ENCODE measurements around the gene ANAPC7. TPM values are rescaled to one million over a fixed set of nuclear protein-coding genes. Genes with fewer than 3 reads are reported as not detected.

ANAPC7 gene
- total and polyA plus RNA-seq, 9 of the 15 experiments (the other 6 are each of a cell fraction or from before 2014, with no cell fraction given), result 46.7 to 158 (median 109) TPM

GRCh38 chr12:110338754-110339153 is 64.8 kb downstream of the ANAPC7 start (continued):
- no peak for TF ChIP-seq CREB3L1 (IDR thresholded peaks at IDR 0.05; ENCODE audit: borderline replicate concordance, low read depth)
- TF ChIP-seq HDGF (IDR thresholded peaks at IDR 0.05), result no peak
- TF ChIP-seq, protein P1, sequence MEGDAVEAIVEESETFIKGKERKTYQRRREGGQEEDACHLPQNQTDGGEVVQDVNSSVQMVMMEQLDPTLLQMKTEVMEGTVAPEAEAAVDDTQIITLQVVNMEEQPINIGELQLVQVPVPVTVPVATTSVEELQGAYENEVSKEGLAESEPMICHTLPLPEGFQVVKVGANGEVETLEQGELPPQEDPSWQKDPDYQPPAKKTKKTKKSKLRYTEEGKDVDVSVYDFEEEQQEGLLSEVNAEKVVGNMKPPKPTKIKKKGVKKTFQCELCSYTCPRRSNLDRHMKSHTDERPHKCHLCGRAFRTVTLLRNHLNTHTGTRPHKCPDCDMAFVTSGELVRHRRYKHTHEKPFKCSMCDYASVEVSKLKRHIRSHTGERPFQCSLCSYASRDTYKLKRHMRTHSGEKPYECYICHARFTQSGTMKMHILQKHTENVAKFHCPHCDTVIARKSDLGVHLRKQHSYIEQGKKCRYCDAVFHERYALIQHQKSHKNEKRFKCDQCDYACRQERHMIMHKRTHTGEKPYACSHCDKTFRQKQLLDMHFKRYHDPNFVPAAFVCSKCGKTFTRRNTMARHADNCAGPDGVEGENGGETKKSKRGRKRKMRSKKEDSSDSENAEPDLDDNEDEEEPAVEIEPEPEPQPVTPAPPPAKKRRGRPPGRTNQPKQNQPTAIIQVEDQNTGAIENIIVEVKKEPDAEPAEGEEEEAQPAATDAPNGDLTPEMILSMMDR (IDR thresholded peaks at IDR 0.05 in 2 of 3, conservative IDR thresholded peaks at IDR 0.05 in 1 of 3; ENCODE audit: insufficient read depth in 2 of 3, low read depth in 1 of 3, low read length in 3 of 3), result peak; percentile 42 to 51 (median 45); a peak in 5 of 6 replicates
- no peak for TF ChIP-seq EWSR1 (IDR thresholded peaks at IDR 0.05; ENCODE audit: borderline replicate concordance, low read depth, partially characterized antibody)

DNA sequence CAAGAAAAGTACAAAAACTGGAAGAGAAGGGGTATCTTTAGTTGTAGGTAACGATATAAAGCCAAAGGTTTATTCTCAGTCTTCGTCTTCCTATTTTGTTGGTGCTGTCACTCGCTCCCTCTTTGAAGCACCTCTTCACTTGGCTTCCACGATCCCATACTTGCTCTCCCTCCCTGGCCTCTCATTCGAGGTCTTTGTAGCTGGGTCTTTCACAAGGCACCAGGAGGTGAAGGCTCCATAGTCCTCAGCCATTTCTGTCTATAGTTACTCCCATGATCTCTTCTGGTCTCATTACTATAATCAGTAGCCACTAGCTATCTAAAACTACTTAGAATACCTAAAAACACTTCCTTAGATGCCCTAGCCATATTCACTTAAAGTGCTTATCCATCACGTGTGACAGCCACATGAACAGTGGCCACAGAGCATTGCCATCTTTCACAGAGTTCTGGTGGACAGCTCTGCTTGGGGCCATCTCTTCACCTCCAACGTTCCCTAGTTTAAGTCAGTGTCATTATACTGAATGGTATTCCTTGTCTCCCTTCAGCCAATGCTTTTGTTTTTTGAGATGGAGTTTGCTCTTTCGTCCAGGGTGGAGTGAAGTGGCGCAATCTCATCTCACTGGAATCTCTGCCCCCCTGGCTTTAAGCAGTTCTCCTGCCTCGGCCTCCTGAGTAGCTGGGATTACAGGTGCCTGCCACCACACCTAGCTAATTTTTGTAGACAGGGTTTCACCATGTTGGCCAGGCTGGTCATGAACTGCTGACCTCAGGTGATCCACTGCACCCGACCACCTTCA is 65.4 kb downstream of the ANAPC7 start:
- Histone ChIP-seq H3K27me3 (ENCODE audit: control insufficient read depth in 2 of 2, insufficient read depth in 2 of 2, low read length in 2 of 2) (no peaks in the 10 kb centered on the region), H3K27ac (ENCODE audit: extremely low read depth, low read depth, low read length) (no peak overlapping the region), H4K20me1 (replicated peaks; ENCODE audit: control insufficient read depth, insufficient read depth, low read length) (0 out of 2 replicates have a peak, but pooled peaks cover 3% of the 10 kb centered on the region), H3K9me1 (ENCODE audit: control insufficient read depth, insufficient read depth, low read length) (peaks cover 6% of the 10 kb centered on the region), H3K4me3 (no peak overlapping the region), H2AFZ (ENCODE audit: low read depth, low read length) (no peak overlapping the region), H3K79me2 (ENCODE audit: control insufficient read depth, insufficient read depth, low read length) (no peaks in the 10 kb centered on the region), H3K9me3 (replicated peaks; ENCODE audit: control insufficient read depth, insufficient read depth, low read depth, low read length) (no peaks in the 10 kb centered on the region), H3K4me2 (ENCODE audit: insufficient read depth, low read length) (no peak overlapping the region), H3K36me3 (ENCODE audit: control insufficient read depth, insufficient read depth, low read length) (peaks cover 99% of the 10 kb centered on the region), H3K9ac (ENCODE audit: insufficient read depth in 1 of 2, low read depth in 2 of 2, low read length in 2 of 2) (no peak overlapping the region), H3K4me1 (replicated peaks in 1 of 2; ENCODE audit: control insufficient read depth in 2 of 2, insufficient read depth in 2 of 2, low read length in 2 of 2) (no peaks in the 10 kb centered on the region)
- in situ Hi-C loops (cut with MboI), result no loop called here
- FAIRE-seq (no peak), ATAC-seq (no peak), DNase-seq (ENCODE audit: extremely low read depth in 1 of 4, low spot score in 3 of 4) (peak in 1 of 4 experiments; percentile 3)
- intact Hi-C loops (cut with micrococcal nuclease), result no loop called here
- no TSS peak for BruUV-seq (replicated peaks)
- CTCF ChIA-PET (ENCODE audit: low intra/inter-chr PET ratio), result interaction anchor here (0.6 kb wide), 1 partner anchor 531 kb away, joined by 4 read pairs; no protein-coding TSS in a partner anchor
- POLR2A ChIA-PET, result interaction anchor here (2.8 kb wide), 1 partner anchor 11 kb away, joined by 18 read pairs; no protein-coding TSS in a partner anchor
- WGBS (ENCODE audit: insufficient coverage, low coverage, missing lambda C conversion rate), result 95% methylated on average over 11 of the region's 11 CpGs
- TF ChIP-seq NR2C1 (IDR thresholded peaks at IDR 0.05) (no peak), NR2C1 (tag; IDR thresholded peaks at IDR 0.05) (no peak), ATF4 (CRISPR knock-in tag; IDR thresholded peaks at IDR 0.05) (no peak), ZNF436 (CRISPR knock-in tag; IDR thresholded peaks at IDR 0.05) (no peak), NFIX (CRISPR knock-in tag; IDR thresholded peaks at IDR 0.05; ENCODE audit: low read depth) (no peak), RBBP5 (IDR thresholded peaks at IDR 0.05; ENCODE audit: borderline replicate concordance, insufficient read depth, low read length, poor library complexity, severe bottlenecking) (no peak), ZNF282 (CRISPR knock-in tag; IDR thresholded peaks at IDR 0.05) (no peak), KHSRP (IDR thresholded peaks at IDR 0.05) (no peak)
- TF ChIP-seq, protein P2, sequence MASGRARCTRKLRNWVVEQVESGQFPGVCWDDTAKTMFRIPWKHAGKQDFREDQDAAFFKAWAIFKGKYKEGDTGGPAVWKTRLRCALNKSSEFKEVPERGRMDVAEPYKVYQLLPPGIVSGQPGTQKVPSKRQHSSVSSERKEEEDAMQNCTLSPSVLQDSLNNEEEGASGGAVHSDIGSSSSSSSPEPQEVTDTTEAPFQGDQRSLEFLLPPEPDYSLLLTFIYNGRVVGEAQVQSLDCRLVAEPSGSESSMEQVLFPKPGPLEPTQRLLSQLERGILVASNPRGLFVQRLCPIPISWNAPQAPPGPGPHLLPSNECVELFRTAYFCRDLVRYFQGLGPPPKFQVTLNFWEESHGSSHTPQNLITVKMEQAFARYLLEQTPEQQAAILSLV (tag; IDR thresholded peaks at IDR 0.05), result no peak
